Tibial nerve (tissue), 4 donors: Measurements from ENCODE around the gene DBI. TPM values are rescaled to one million over a fixed set of nuclear protein-coding genes. Genes with fewer than 3 reads are reported as not detected.
A peak's percentile ranks its signal among the peaks of the same experiment; 100 is the strongest.
"Not testable (repeated sequence)": the region's sequence is repeated elsewhere in the genome, so short reads cannot be mapped to it uniquely, and the experiment has no call there.

ENCODE experiments used
- DNase-seq, 2 donors: peaks; one replicate each; pipeline ENCODE4 v3.0.0-alpha.2; 2019; ENCODE audit warnings: low spot score in 2 of 2
- H3K27ac ChIP-seq, 4 donors: fragments of 200-600 bp; sonication (generic) in 3 of 4; one replicate each; pipeline ENCODE4 v1.5.1; 2017 to 2019; ENCODE audit warnings: mild to moderate bottlenecking in 1 of 4
- H3K27me3 ChIP-seq, 2 donors: fragments of 200-600 bp; sonication (generic) in 1 of 2; one replicate each; pipeline versions ENCODE4 v1.5.1 to v1.6.0; 2017 to 2019
- H3K36me3 ChIP-seq, 3 donors: fragments of 200-600 bp; sonication (generic); one replicate each; pipeline ENCODE4 v1.5.1; 2018 to 2019
- H3K4me1 ChIP-seq, 4 donors: fragments of 200-600 bp; sonication (generic) in 3 of 4; one replicate each; pipeline ENCODE4 v1.5.1; 2017 to 2019
- H3K4me3 ChIP-seq, 4 donors: fragments of 200-600 bp; sonication (generic) in 3 of 4; one replicate each; pipeline ENCODE4 v1.5.1; 2017 to 2019; ENCODE audit warnings: mild to moderate bottlenecking in 1 of 4, moderate library complexity in 1 of 4
- H3K9me3 ChIP-seq, 4 donors: fragments of 200-600 bp; sonication (generic) in 3 of 4; one replicate each; pipeline ENCODE4 v1.5.1; 2017 to 2019
- CTCF ChIP-seq, 5 experiments: fragments of 200-600 bp in 3 of 5; fragments of 450-650 bp in 2 of 5; sonication (generic) in 3 of 5; IDR thresholded peaks; one replicate each; pipeline ENCODE4 v1.5.1; 2016 to 2019; ENCODE audit warnings: antibody characterized with exemption in 5 of 5, mild to moderate bottlenecking in 3 of 5, moderate library complexity in 2 of 5
- EP300 ChIP-seq, 2 donors: sonication (generic); formaldehyde crosslinking; IDR thresholded peaks; one replicate each; pipeline ENCODE4 v1.6.1; 2017; ENCODE audit warnings: antibody characterized with exemption in 2 of 2, mild to moderate bottlenecking in 1 of 2
- POLR2A ChIP-seq, 2 donors: fragments of 450-650 bp; IDR thresholded peaks; one replicate each; pipeline ENCODE4 v1.6.1; 2017; ENCODE audit warnings: antibody characterized with exemption in 2 of 2, mild to moderate bottlenecking in 2 of 2, moderate library complexity in 2 of 2
- WGBS, 2 donors: methylation state at CpG; one replicate each; pipeline ENCODE4 v1.1.5; 2018; 5-methylcytosine and 5-hydroxymethylcytosine counted together
- total RNA-seq, 4 donors: library from RNA; depleted of rRNA; stranded (reverse); fragments of >200 nt; gene quantifications; one replicate each; pipeline ENCODE4 v1.1.0, GENCODE V29; 2016

The DBI gene
- total RNA-seq, 4 donors from 2014 or later, result 73.7 to 135 (median 105) TPM

GRCh38 chr2:119371111-119371510, 4.3 kb downstream of the DBI start:
- peak overlapping the region; percentile 58 to 91 (median 78) for H3K27ac ChIP-seq
- WGBS, 2 donors, result 30 to 51% methylated on average over 6 of the region's 6 CpGs
- no peaks in the 10 kb centered on the region for H3K27me3 ChIP-seq
- H3K4me1 ChIP-seq, result peaks cover 0 to 45% (median 15%) of the 10 kb centered on the region in 4 donors
- H3K9me3 ChIP-seq, result peaks cover 0 to 19% (median 0%) of the 10 kb centered on the region in 4 donors
- no peak for DNase-seq
- peaks cover 0 to 71% (median 11%) of the 10 kb centered on the region in 3 donors for H3K36me3 ChIP-seq
- TF ChIP-seq EP300 (IDR thresholded peaks at IDR 0.05) (peak; percentile 69 to 90), POLR2A (IDR thresholded peaks at IDR 0.05) (no peak), CTCF (IDR thresholded peaks at IDR 0.05) (peak in 1 of 5 experiments; percentile 16)
- no peak overlapping the region for H3K4me3 ChIP-seq

- Histone ChIP-seq H3K27me3 (no peaks in the 10 kb centered on the region), H3K27ac (peak overlapping the region in 3 of 4 donors; percentile 37 to 91 (median 91)), H3K4me3 (no peak overlapping the region), H3K36me3 (peaks cover 0 to 71% (median 11%) of the 10 kb centered on the region in 3 donors), H3K4me1 (peaks cover 0 to 40% (median 13%) of the 10 kb centered on the region in 4 donors), H3K9me3 (peaks cover 0 to 19% (median 0%) of the 10 kb centered on the region in 4 donors)
- WGBS, 2 donors, result 93 to 98% methylated on average over 6 to 7 of the region's 7 CpGs
- no peak for TF ChIP-seq EP300 (IDR thresholded peaks at IDR 0.05)
- TF ChIP-seq POLR2A (IDR thresholded peaks at IDR 0.05), result no peak
- TF ChIP-seq CTCF (IDR thresholded peaks at IDR 0.05), result no peak
- DNase-seq, result no peak
Observed at GRCh38 chr2:119372778-119373568, 6.2 kb downstream of the DBI start.

GRCh38 chr2:119373907-119374745, 7.3 kb downstream of the DBI start:
- not testable (repeated sequence) for H3K27me3 ChIP-seq, H3K4me3 ChIP-seq, H3K27ac ChIP-seq, DNase-seq
- Histone ChIP-seq H3K9me3 (peaks cover 0 to 19% (median 0%) of the 10 kb centered on the region in 4 donors), H3K36me3 (peaks cover 0 to 63% (median 11%) of the 10 kb centered on the region in 3 donors), H3K4me1 (peaks cover 0 to 29% (median 9%) of the 10 kb centered on the region in 4 donors)
- WGBS, 2 donors, result 96 to 97% methylated on average over 5 of the region's 5 CpGs

- not testable (repeated sequence) for H3K27me3 ChIP-seq, H3K4me3 ChIP-seq, H3K27ac ChIP-seq, DNase-seq
- 90 to 91% methylated on average over 6 of the region's 6 CpGs for WGBS, 2 donors
- Histone ChIP-seq H3K4me1 (peaks cover 0 to 13% (median 6%) of the 10 kb centered on the region in 4 donors), H3K36me3 (peaks cover 0 to 40% (median 11%) of the 10 kb centered on the region in 3 donors), H3K9me3 (peaks cover 0 to 19% (median 0%) of the 10 kb centered on the region in 4 donors)
Observed at GRCh38 chr2:119376406-119376805, 9.6 kb downstream of the DBI start.

GRCh38 chr2:119376810-119377209, 10.0 kb downstream of the DBI start:
- H3K36me3 ChIP-seq, result peaks cover 0 to 36% (median 11%) of the 10 kb centered on the region in 3 donors
- H3K27ac ChIP-seq, result no peak overlapping the region
- H3K27me3 ChIP-seq, result no peaks in the 10 kb centered on the region
- H3K9me3 ChIP-seq, result peaks cover 0 to 19% (median 0%) of the 10 kb centered on the region in 4 donors
- TF ChIP-seq POLR2A (IDR thresholded peaks at IDR 0.05) (no peak), EP300 (IDR thresholded peaks at IDR 0.05) (no peak), CTCF (IDR thresholded peaks at IDR 0.05) (no peak)
- peaks cover 0 to 9% (median 4%) of the 10 kb centered on the region in 4 donors for H3K4me1 ChIP-seq
- WGBS, 2 donors, result 95 to 96% methylated on average over 5 of the region's 5 CpGs
- DNase-seq, result no peak
- no peak overlapping the region for H3K4me3 ChIP-seq
